ENCODE results near the gene SLC4A1.

Gene SLC4A1

DNA sequence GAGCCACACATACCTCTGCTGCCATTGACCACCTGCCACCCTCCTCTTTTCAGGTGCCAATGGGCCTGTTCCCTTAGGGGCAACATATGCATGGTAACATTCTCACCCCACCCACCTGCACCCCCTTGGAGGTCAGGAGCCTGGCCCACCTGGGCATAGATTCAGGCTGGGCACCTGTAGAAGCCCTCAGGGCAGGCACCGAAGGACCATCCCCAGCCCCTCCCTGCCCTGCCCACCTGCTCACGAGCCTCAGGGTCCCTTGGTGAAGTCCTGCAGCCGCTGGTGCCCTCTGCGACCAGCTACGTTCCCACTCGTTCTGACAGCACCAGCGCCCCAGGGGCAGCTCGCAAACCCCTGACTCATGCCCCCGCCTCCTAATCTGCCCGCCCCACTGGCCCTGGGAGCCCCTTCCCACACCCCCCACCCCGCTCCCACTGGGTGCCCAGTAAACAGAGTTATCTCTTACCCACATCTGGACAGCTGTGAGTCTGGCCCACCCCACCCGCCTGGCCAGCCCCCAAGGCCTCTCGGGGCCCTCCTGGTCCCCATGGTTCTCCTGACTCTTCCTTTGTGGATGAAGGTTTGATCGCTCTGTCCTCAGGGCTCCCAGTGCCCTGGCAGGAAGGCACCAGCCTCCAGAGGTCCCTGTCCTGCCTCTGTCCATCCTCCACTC is at the start of gene SLC4A1:
SLC4A1 (minus strand) TSS at position 318 of the 673 bp plus-strand sequence. CDS start 5,269 bp downstream, outside the sequence.
- no peak for DNase-seq

- DNase-seq, result no peak
Measured at GRCh38 chr17:44317545-44317944, 49.6 kb upstream of the SLC4A1 start.

DNA sequence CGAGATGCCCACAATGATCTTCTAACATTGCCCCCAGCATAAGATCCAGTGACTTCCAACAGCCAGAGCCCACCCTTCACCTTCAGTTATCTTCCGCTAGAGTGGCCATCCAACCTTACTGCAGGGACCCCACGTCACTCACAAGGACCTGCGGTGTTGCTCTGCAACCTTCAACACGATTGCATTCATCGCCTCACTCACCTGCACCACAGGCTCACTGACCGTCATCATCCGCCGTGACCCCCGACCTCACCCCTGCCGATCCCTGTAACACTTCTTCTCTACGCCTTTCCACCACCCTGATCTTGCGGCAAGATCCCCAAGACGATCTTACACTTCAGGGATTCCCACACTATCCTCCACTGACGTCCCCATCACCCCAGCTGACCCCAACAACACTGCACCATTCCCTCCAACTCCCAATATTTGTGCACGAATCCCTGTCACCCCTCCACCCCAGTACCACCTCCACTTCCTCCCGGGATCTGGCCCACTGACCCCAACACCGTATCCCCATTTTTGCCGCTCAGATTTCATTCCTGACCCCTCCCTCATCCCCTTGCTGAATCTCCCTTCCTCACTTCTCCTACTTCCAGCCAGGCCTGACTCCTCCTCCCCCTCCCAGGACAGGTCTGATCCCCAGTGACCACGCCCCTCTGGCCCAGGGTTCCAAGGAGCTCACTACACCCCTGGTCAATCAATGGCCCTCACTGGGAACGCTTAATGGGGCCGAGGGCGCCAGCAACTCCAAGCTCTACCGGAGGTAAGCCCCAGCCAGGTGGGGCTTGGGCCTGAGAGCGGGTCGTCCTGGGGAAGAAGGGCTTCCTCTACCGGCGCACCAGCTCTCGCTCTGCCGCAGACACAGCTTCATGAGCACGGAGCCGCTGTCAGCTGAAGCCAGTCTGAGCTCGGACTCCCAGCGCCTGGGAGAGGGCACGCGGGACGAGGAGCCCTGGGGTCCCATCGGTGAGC is 48.1 kb upstream of the SLC4A1 start:
- DNase-seq, result no peak

- no peak for DNase-seq
Measured at GRCh38 chr17:44314869-44315661, 47.1 kb upstream of the SLC4A1 start.

DNA sequence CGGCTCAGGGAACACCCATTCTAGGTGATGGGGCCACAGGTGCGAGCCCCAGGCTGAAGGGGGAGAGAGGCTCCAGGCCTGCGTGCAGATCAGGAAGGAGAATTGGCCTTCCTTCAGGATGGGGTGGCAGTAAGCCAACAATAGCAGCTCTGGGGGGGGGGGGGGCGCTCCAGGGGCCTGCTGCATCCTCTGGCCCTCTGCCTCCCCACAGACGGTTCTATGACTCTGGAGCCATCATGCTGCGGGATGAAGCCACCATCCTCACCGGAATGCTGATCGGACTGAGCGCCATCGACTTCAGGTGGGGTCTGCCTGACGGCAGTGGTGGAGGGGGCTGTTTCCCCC is 46.6 kb upstream of the SLC4A1 start:
- no peak for DNase-seq

DNA sequence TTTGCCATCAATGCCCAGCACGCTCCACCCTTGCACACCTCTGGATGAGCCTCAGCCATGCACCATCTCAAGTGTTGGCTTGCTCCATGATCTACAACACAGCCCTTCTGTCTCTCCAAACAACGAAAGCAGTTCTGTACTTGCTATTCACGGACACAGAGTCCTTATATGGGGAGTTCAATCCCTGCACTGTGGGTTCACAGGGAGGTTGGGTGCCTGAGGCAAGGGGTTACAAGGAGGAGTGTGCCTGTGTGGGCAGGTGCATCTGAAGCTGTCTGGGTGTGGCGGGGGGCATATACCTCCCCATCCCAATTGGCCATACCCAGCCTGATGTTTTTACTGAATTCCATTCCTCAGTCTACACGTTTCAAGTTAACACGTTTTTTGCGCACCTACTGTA is 46.1 kb upstream of the SLC4A1 start:
- no peak for DNase-seq

GRCh38 chr17:44312396-44313104 is 44.6 kb upstream of the SLC4A1 start:
- no peak for DNase-seq

DNA sequence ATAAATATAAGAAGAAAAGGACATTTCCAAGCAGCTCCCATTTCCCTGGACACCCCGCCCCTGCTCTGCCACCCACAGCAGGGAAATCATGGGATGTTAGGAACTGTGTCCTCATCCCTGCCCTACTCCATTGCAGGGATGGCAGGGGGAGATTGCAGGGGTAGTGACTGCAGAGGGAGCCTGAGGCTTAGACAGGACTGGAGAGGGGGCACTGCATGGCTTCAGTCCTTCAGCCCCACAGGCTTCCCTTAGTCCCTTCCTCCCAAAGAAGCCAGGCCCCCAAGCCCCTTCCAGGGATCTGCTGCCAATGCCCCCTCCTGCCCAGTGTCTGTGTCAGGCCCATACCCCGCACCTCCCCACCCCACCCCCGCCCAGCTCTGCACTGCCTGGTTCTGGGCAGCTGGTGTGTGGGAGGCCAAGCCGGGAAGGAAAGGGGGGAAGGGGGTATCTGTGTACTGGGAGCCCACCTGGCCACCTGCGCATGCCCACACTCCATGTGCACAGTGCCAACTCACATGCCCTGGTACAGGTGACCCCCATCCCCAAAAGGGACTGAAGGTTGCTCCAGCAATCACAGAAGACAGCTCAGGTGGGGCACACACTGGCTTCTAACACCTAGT is 43.7 kb upstream of the SLC4A1 start:
- DNase-seq, result no peak

GRCh38 chr17:44310609-44311376 is 42.9 kb upstream of the SLC4A1 start:
- no peak for DNase-seq

DNA sequence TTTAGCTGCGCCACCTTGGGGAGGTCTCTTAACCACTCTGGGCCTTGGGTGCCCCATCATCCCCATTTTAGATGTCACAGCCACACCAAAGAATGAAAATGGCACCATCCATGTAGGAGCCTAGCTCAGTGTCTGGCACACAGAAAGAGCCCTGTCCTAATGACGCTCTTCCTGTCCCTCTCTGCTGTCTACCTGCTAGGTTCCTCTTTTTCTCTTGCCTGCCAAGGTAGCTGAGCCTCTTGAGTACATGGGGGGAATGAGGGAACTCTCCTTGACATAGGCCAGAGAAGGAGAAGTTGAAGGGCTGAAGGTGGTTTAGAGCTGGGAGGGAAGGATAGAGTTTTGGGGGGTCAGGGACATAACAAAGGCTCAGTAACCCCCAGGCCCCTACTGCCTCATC is 42.3 kb upstream of the SLC4A1 start:
- no peak for DNase-seq

DNA sequence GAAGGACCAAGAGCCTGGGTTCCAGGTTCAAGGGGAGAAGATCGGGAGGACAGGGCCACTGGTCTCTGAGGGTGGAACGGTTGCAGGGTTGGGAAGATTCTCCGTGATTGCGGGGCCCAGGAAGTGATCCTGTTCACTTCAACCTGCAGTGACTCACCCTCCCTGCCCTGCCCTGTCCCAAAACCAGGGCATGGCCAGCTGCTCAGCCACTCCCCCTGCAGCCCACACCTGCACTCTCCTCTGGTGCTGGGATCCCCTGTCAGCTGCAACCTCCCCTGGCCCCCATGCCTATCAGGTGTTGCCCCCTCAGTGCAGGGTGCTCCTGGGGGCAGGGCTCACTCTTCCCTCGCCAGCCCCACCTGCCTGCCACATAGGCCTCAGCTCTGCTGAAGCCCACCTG is 41.5 kb upstream of the SLC4A1 start:
- no peak for DNase-seq

- DNase-seq, result no peak
Measured at GRCh38 chr17:44308865-44309264, 40.9 kb upstream of the SLC4A1 start.

GRCh38 chr17:44308320-44308818 is 40.4 kb upstream of the SLC4A1 start, which contains the start of gene RUNDC3A:
RUNDC3A (plus strand) TSS chr17:44308601; CDS start chr17:44308833, 232 bp downstream.
- peak in 1 of 2 donors; percentile 79 for DNase-seq

- DNase-seq, result no peak
Measured at GRCh38 chr17:44307387-44308186, 39.7 kb upstream of the SLC4A1 start.

- DNase-seq, result no peak
Measured at GRCh38 chr17:44304651-44305050, 36.7 kb upstream of the SLC4A1 start.

- DNase-seq, result no peak
Measured at GRCh38 chr17:44297975-44298374, 30.0 kb upstream of the SLC4A1 start.

DNA sequence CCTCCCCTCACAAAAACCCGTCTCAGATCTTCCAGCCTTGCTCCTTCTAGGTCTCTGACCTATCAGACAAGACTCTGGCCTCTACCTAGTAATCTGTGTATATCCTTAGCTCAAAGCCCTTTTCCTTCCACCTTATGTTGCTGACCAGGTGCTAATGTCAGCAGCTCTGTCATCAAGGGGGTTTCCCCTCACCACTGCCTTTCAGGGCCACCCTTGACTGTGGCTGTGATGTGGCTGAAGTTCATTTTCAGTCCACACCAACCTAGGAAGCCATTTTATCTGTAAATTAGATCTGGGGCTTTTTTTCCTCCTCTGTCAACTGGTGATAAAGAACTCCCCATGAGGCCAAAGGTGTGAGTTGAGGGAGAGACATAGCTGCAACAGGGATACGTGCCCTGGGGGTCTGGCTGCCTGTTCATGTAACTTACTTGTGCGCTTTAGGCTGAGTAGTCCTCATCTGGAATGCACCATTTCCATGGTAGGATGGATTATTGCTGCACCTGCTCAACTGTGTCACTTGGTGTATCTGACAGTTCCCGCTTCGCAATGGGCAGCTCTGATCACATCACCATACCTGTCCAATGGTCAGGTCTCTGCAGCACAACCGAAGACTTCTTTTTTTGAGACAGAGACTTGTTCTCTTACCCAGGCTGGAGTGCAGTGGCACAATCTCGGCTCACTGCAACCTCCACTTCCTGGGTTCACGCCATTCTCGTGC is 25.7 kb upstream of the SLC4A1 start:
- DNase-seq, result no peak

GRCh38 chr17:44287651-44288050 is 19.7 kb upstream of the SLC4A1 start:
- no peak for DNase-seq

DNA sequence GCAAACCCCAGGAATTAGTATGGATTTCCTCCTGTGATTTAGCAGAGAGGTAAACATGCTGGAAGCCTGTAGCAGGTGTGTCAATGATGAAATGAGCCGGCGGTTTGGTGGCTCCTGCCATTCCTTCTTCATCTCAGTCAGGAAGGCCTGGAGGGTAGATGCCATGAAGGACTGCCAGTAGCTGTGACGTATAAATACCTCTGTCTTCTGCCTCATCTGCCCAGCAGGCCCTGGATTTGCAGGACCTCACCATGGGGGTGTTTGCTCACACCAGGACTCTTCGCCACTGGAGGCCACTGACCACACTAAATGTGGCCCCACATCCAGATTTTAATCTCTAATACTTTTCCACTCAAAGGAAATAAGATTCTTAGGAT is 16.1 kb upstream of the SLC4A1 start:
- DNase-seq, result no peak
